Endothelial cell of umbilical vein (primary cell): ENCODE data around the gene LRP2. TPM values are rescaled to one million over a fixed set of nuclear protein-coding genes. Genes with fewer than 3 reads are reported as not detected.

ENCODE experiments used
- BruUV-seq: library from RNA; stranded (reverse); fragments of 400-500 nt; replicated peaks from 2 replicates; lab custom pipeline; 2021; lab: Mats Ljungman, UMichigan
- CTCF ChIA-PET: fragments of 300-600, 350-600 bp; sonication (Branson Sonifier 250); formaldehyde crosslinking; loops from one replicate; lab custom pipeline; 2021; ENCODE audit warnings: antibody characterized with exemption, inconsistent platforms; lab: Charles Lee
- POLR2A ChIA-PET: fragments of 300-600, 350-600 bp; sonication (Branson Sonifier 250); formaldehyde crosslinking; loops from one replicate; lab custom pipeline; 2021; ENCODE audit warnings: antibody characterized with exemption, inconsistent platforms; lab: Charles Lee
- DNase-seq: peaks from one replicate; pipeline ENCODE4 v3.0.0-alpha.2; 2011; ENCODE audit warnings: low read depth, low spot score
- FAIRE-seq: peaks from 2 replicates; lab custom pipeline; 2011; peaks lifted over from hg19 to GRCh38; lab: Jason Lieb, UNC
- H2AFZ ChIP-seq: 2 replicates; pipeline ENCODE4 v1.6.0; 2012; ENCODE audit warnings: low read depth, low read length, control low read depth, inconsistent platforms
- H3K27ac ChIP-seq: 2 replicates; pipeline ENCODE4 v1.5.1; 2011; ENCODE audit warnings: low read depth, mild to moderate bottlenecking, control low read depth, low read length, moderate library complexity; ENCODE audit not compliant: insufficient read depth
- H3K27me3 ChIP-seq, 2 experiments: 2 replicates each; pipeline versions ENCODE4 v1.6.0 to v1.6.1; 2011; ENCODE audit warnings: low read length in 2 of 2, mixed read lengths in 1 of 2; ENCODE audit not compliant: control insufficient read depth in 2 of 2, insufficient read depth in 2 of 2
- H3K36me3 ChIP-seq, 2 experiments: 2 replicates in 1 of 2; 3 replicates in 1 of 2; pipeline ENCODE4 v1.5.1; 2011; ENCODE audit warnings: low read length in 2 of 2, mild to moderate bottlenecking in 1 of 2, moderate library complexity in 1 of 2; ENCODE audit not compliant: control insufficient read depth in 2 of 2, insufficient read depth in 2 of 2; ENCODE audit errors: extremely low read depth in 1 of 2
- H3K4me1 ChIP-seq: 3 replicates; pipeline ENCODE4 v1.5.1; 2011; ENCODE audit warnings: mild to moderate bottlenecking, low read length; ENCODE audit not compliant: control insufficient read depth, insufficient read depth; ENCODE audit errors: extremely low read depth
- H3K4me2 ChIP-seq: 2 replicates; pipeline ENCODE4 v1.6.1; 2011; ENCODE audit warnings: low read length, control low read depth, mixed read lengths; ENCODE audit not compliant: insufficient read depth
- H3K4me3 ChIP-seq, 3 experiments: fragments of 200-600 bp in 1 of 3; sonication (generic), shearing (Covaris generic) in 1 of 3; replicated peaks in 1 of 3; 2 replicates each; pipeline ENCODE4 v1.5.1; 2011 to 2016; ENCODE audit warnings: control low read depth in 3 of 3, low read length in 3 of 3, mild to moderate bottlenecking in 2 of 3, inconsistent platforms in 1 of 3, low read depth in 1 of 3, moderate library complexity in 1 of 3; ENCODE audit not compliant: insufficient read depth in 1 of 3
- H3K79me2 ChIP-seq: 2 replicates; pipeline ENCODE4 v1.6.0; 2012; ENCODE audit warnings: low read length, inconsistent platforms; ENCODE audit not compliant: control insufficient read depth, insufficient read depth
- H3K9ac ChIP-seq: replicated peaks from 2 replicates; pipeline ENCODE3; 2011; ENCODE audit warnings: low read length, control low read depth; ENCODE audit not compliant: insufficient read depth; ENCODE audit errors: extremely low read depth
- H3K9me1 ChIP-seq: replicated peaks from 3 replicates; pipeline ENCODE4 v1.6.0; 2011; ENCODE audit warnings: mild to moderate bottlenecking, low read length; ENCODE audit not compliant: control insufficient read depth, insufficient read depth; ENCODE audit errors: extremely low read depth
- H3K9me3 ChIP-seq: replicated peaks from 2 replicates; pipeline ENCODE4 v1.5.1; 2012; ENCODE audit warnings: low read length, inconsistent platforms; ENCODE audit not compliant: control insufficient read depth, insufficient read depth
- H4K20me1 ChIP-seq: replicated peaks from 2 replicates; pipeline ENCODE3; 2011; ENCODE audit warnings: mild to moderate bottlenecking, low read length; ENCODE audit not compliant: control insufficient read depth, insufficient read depth; ENCODE audit errors: extremely low read depth
- EZH2 ChIP-seq: IDR thresholded peaks from 2 replicates; pipeline ENCODE4 v1.6.1; 2012; ENCODE audit warnings: borderline replicate concordance, low read depth, mild to moderate bottlenecking, moderate library complexity, low read length, inconsistent platforms; ENCODE audit not compliant: severe bottlenecking
- FOS ChIP-seq: IDR thresholded peaks from 2 replicates; pipeline ENCODE4 v1.6.1; 2011; ENCODE audit warnings: mild to moderate bottlenecking, low read length, moderate library complexity, borderline replicate concordance; ENCODE audit not compliant: insufficient read depth
- GATA2 ChIP-seq: IDR thresholded peaks from 2 replicates; pipeline ENCODE4 v1.7.0; 2011; ENCODE audit warnings: low read depth, mild to moderate bottlenecking, moderate library complexity, mixed read lengths, low read length; ENCODE audit not compliant: insufficient read length, insufficient read depth
- JUN ChIP-seq: IDR thresholded peaks from 2 replicates; pipeline ENCODE4 v1.6.1; 2011; ENCODE audit warnings: borderline replicate concordance, low read depth; ENCODE audit not compliant: insufficient read length, insufficient read depth
- MYC ChIP-seq: IDR thresholded peaks from one replicate; pipeline ENCODE4 v1.6.1; 2011; ENCODE audit warnings: mild to moderate bottlenecking, low read depth, low read length
- POLR2A ChIP-seq: IDR thresholded peaks from 2 replicates; pipeline ENCODE4 v1.6.1; 2012; ENCODE audit warnings: low read depth, mild to moderate bottlenecking, control low read depth, low read length
- POLR2AphosphoS5 ChIP-seq: IDR thresholded peaks from 2 replicates; pipeline ENCODE4 v1.6.1; 2012; ENCODE audit warnings: low read depth, mild to moderate bottlenecking, control low read depth, low read length, moderate library complexity; ENCODE audit not compliant: insufficient read depth
- dilution Hi-C: fragments of 300-500 bp; cut with MboI; formaldehyde crosslinking; loops from one replicate; pipeline ENCODE4 v1.15.0; 2019; ENCODE audit warnings: low sequenced_read_pairs; ENCODE audit not compliant: extremely low pct_ligation_motif_present
- intact Hi-C: fragments of 100-400 bp; cut with micrococcal nuclease; formaldehyde crosslinking; loops from one replicate; pipeline ENCODE4 v1.10.0; 2022
- polyA plus RNA-seq, 4 experiments: library from polyadenylated mRNA; depleted of rRNA in 3 of 4; stranded (reverse) in 3 of 4; unstranded in 1 of 4; fragments of >200 nt; gene quantifications; 2 replicates each; pipeline versions ENCODE4 v1.2.1 to v1.2.3, GENCODE V29; 2011 to 2012; ENCODE audit warnings: missing spikeins in 1 of 4
- total RNA-seq: library from RNA; stranded (reverse); gene quantifications from 2 replicates; pipeline ENCODE4 v1.2.3, GENCODE V29; 2021
- TF ChIP-seq, protein P1 (sequence below), 2 donors: IDR thresholded peaks; 1 replicate in 1 of 2; 2 replicates in 1 of 2; pipeline ENCODE4 v1.5.1; 2011; ENCODE audit warnings: low read length in 2 of 2, mild to moderate bottlenecking in 2 of 2, moderate library complexity in 2 of 2, control low read depth in 1 of 2, inconsistent platforms in 1 of 2, low read depth in 1 of 2; ENCODE audit not compliant: insufficient read depth in 1 of 2; ENCODE audit errors: extremely low read depth in 1 of 2
- TF ChIP-seq, protein P2 (sequence below): IDR thresholded peaks from 2 replicates; pipeline ENCODE4 v1.6.1; 2011; ENCODE audit not compliant: insufficient read depth, insufficient read length

LRP2 gene
- total and polyA plus RNA-seq, 2 donors (not counting 3 experiments of a cell fraction or from before 2014, with no cell fraction given) = not detected

DNA sequence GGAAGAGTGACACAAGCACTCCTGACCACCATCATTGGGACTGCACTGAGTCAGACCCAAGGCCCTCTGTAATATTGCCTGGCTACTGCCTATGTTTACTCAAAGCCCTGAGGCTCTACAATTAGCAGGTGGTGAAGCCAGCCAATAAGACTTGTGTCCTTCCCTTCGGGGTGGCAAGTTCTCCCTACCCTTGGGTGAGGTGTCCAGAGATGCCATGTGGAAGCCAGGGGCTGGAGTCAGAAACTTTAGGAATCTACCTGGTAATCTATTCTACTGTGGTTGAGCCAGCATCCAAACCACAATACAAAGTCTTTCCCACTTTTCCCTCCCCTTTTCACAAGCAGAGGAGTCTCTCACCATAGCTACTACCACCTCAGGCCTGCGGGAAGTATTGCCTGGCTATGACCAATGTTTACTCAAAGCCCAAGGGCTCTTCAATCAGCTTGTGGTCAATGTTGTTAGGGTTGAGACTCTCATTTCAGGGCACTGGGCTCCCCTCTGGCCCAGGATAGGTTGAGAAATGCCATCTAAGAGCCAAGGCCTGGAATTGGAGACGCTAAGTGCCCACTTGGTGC, 275.4 kb downstream of the LRP2 start:
- no TSS peak for BruUV-seq
- ChIA-PET POLR2A (no interaction called here), CTCF (interaction anchor here (0.9 to 1.2 kb wide), 2 partner anchors 22 to 55 kb away, joined by 3 read pairs; no protein-coding TSS in a partner anchor)
- H3K9me3 ChIP-seq = no peaks in the 10 kb centered on the region
- H3K4me1 ChIP-seq = no peaks in the 10 kb centered on the region
- H2AFZ ChIP-seq = no peak overlapping the region
- dilution Hi-C loops (no loop called here), intact Hi-C loops (no loop called here)
- H4K20me1 ChIP-seq = no peaks in the 10 kb centered on the region
- TF ChIP-seq GATA2 (no peak), EZH2 (no peak), JUN (no peak)
- no peak overlapping the region for H3K4me2 ChIP-seq
- DNase-seq = no peak
- H3K27me3 ChIP-seq = no peaks in the 10 kb centered on the region
- no peak overlapping the region for H3K27ac ChIP-seq
- H3K79me2 ChIP-seq = no peaks in the 10 kb centered on the region
- no peak overlapping the region for H3K4me3 ChIP-seq
- no peak for FAIRE-seq
- no peaks in the 10 kb centered on the region for H3K36me3 ChIP-seq
- no peaks in the 10 kb centered on the region for H3K9me1 ChIP-seq
- no peak overlapping the region for H3K9ac ChIP-seq

DNA sequence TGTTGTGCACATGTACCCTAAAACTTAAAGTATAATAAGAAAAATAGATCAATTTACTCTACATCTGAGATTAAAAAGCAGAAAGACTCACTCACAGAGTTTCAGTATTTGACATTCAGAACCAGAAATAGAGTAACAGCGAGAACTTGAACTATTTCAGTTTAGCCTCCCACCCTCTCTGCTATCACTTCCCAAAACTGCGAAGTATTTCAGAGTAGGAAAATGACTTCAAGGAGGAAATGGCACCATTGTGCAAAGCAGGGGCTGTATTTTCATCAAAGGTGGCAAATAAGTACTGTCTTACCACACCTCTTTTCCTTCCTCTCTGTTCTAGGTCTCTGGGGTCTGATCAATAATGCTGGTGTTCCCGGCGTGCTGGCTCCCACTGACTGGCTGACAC, 279.3 kb downstream of the LRP2 start:
- FAIRE-seq (no peak), DNase-seq (no peak)
- dilution Hi-C loops (no loop called here), intact Hi-C loops (no loop called here)
- Histone ChIP-seq H3K4me2 (no peak overlapping the region), H4K20me1 (no peaks in the 10 kb centered on the region), H3K9me1 (no peaks in the 10 kb centered on the region), H3K27ac (no peak overlapping the region), H3K36me3 (no peaks in the 10 kb centered on the region), H3K4me3 (no peak overlapping the region), H3K9ac (no peak overlapping the region), H3K4me1 (no peaks in the 10 kb centered on the region), H3K9me3 (no peaks in the 10 kb centered on the region), H3K27me3 (no peaks in the 10 kb centered on the region), H2AFZ (no peak overlapping the region), H3K79me2 (no peaks in the 10 kb centered on the region)
- TF ChIP-seq EZH2 (no peak), POLR2A (no peak), GATA2 (no peak), POLR2AphosphoS5 (no peak), MYC (no peak), FOS (no peak), JUN (no peak)
- TF ChIP-seq, protein P1, sequence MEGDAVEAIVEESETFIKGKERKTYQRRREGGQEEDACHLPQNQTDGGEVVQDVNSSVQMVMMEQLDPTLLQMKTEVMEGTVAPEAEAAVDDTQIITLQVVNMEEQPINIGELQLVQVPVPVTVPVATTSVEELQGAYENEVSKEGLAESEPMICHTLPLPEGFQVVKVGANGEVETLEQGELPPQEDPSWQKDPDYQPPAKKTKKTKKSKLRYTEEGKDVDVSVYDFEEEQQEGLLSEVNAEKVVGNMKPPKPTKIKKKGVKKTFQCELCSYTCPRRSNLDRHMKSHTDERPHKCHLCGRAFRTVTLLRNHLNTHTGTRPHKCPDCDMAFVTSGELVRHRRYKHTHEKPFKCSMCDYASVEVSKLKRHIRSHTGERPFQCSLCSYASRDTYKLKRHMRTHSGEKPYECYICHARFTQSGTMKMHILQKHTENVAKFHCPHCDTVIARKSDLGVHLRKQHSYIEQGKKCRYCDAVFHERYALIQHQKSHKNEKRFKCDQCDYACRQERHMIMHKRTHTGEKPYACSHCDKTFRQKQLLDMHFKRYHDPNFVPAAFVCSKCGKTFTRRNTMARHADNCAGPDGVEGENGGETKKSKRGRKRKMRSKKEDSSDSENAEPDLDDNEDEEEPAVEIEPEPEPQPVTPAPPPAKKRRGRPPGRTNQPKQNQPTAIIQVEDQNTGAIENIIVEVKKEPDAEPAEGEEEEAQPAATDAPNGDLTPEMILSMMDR (IDR thresholded peaks at IDR 0.05; ENCODE audit: extremely low read depth in 1 of 2, insufficient read depth in 1 of 2, low read depth in 1 of 2, low read length in 2 of 2) = no peak
- TF ChIP-seq, protein P2, sequence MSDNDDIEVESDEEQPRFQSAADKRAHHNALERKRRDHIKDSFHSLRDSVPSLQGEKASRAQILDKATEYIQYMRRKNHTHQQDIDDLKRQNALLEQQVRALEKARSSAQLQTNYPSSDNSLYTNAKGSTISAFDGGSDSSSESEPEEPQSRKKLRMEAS = no peak
- ChIA-PET POLR2A (no interaction called here), CTCF (no interaction called here)
- no TSS peak for BruUV-seq
